HepG2 (cell line): ENCODE results near the gene ARAP1. TPM values are rescaled to one million over a fixed set of nuclear protein-coding genes. Genes with fewer than 3 reads are reported as not detected.
A peak's percentile ranks its signal among the peaks of the same experiment; 100 is the strongest.

ENCODE experiments used
- FOXJ3 ChIP-seq: sonication (generic); formaldehyde crosslinking; IDR thresholded peaks from 2 replicates; pipeline ENCODE4 v1.4.0; 2020; ENCODE audit warnings: missing genetic modification reagents, mild to moderate bottlenecking, borderline replicate concordance
- FUBP1 ChIP-seq: sonication (generic); formaldehyde crosslinking; IDR thresholded peaks from 2 replicates; pipeline ENCODE4 v1.5.1; 2020; ENCODE audit warnings: missing genetic modification reagents, mild to moderate bottlenecking, borderline replicate concordance
- KLF16 ChIP-seq, 2 experiments: sonication (generic) in 1 of 2; formaldehyde crosslinking in 1 of 2; IDR thresholded peaks; 2 replicates each; pipeline versions ENCODE4 v1.6.1 to v1.8.0; 2016 to 2023; ENCODE audit warnings: missing genetic modification reagents in 2 of 2, missing compliant biosample characterization in 1 of 2
- MLLT10 ChIP-seq: sonication (generic); formaldehyde crosslinking; IDR thresholded peaks from 2 replicates; pipeline ENCODE4 v1.4.0; 2020; ENCODE audit warnings: missing genetic modification reagents
- NCOA2 ChIP-seq: sonication (generic); formaldehyde crosslinking; IDR thresholded peaks from 2 replicates; pipeline ENCODE4 v1.8.0; 2022; ENCODE audit warnings: inconsistent platforms
- PCBP2 ChIP-seq: fragments of 200-400 bp; formaldehyde crosslinking; optimal IDR thresholded peaks from 2 replicates; pipeline ENCODE3; 2018; ENCODE audit warnings: low read length, low read depth; ENCODE audit not compliant: poor library complexity, severe bottlenecking
- SP4 ChIP-seq: sonication (generic); formaldehyde crosslinking; IDR thresholded peaks from 2 replicates; pipeline ENCODE4 v1.8.1; 2023; ENCODE audit warnings: mild to moderate bottlenecking, missing genetic modification reagents
- ZBTB43 ChIP-seq: sonication (generic); formaldehyde crosslinking; conservative IDR thresholded peaks from 2 replicates; pipeline ENCODE4 v1.4.0; 2020; ENCODE audit warnings: missing genetic modification reagents
- ZFAT ChIP-seq: sonication (generic); formaldehyde crosslinking; conservative IDR thresholded peaks from 2 replicates; pipeline ENCODE4 v1.8.1; 2023; ENCODE audit warnings: missing genetic modification reagents, inconsistent platforms
- ZNF20 ChIP-seq: sonication (generic); formaldehyde crosslinking; IDR thresholded peaks from 2 replicates; pipeline ENCODE4 v1.4.0; 2020; ENCODE audit warnings: mild to moderate bottlenecking, moderate library complexity, missing genetic modification reagents
- ZNF275 ChIP-seq: sonication (generic); formaldehyde crosslinking; IDR thresholded peaks from 2 replicates; pipeline ENCODE4 v1.8.0; 2022; ENCODE audit warnings: missing genetic modification reagents, mild to moderate bottlenecking, inconsistent platforms, borderline replicate concordance
- ZNF382 ChIP-seq: sonication (generic); formaldehyde crosslinking; IDR thresholded peaks from 2 replicates; pipeline ENCODE4 v1.5.0; 2020; ENCODE audit warnings: missing genetic modification reagents, mild to moderate bottlenecking, borderline replicate concordance
- ZNF672 ChIP-seq: sonication (generic); formaldehyde crosslinking; IDR thresholded peaks from 2 replicates; pipeline ENCODE4 v1.8.1; 2022; ENCODE audit warnings: missing genetic modification reagents
- ZNF891 ChIP-seq: sonication (generic); formaldehyde crosslinking; IDR thresholded peaks from 2 replicates; pipeline ENCODE4 v1.5.0; 2020; ENCODE audit warnings: mild to moderate bottlenecking, missing genetic modification reagents
- polyA plus RNA-seq, 8 experiments: library from polyadenylated mRNA; depleted of rRNA in 3 of 8; stranded (reverse) in 7 of 8; unstranded in 1 of 8; fragments of >200 nt; fragmentation: Illumina TruSeq in 4 of 8; extraction: Trizol in 4 of 8; gene quantifications; 2 replicates each; pipeline versions ENCODE4 v1.2.1 to v1.2.3, GENCODE V29; 2011 to 2016; ENCODE audit warnings: low read depth in 4 of 8, missing spikeins in 1 of 8, mixed read lengths in 1 of 8; ENCODE audit not compliant: insufficient read depth in 1 of 8
- total RNA-seq, 5 experiments: library from RNA; depleted of rRNA; stranded (reverse); fragments of >200 nt; fragmentation: Illumina TruSeq; extraction: Trizol; gene quantifications; 2 replicates each; pipeline ENCODE4 v1.2.3, GENCODE V29; 2016; ENCODE audit warnings: low read depth in 1 of 5
- TF ChIP-seq, protein P1 (sequence below): sonication (generic); formaldehyde crosslinking; IDR thresholded peaks from 2 replicates; pipeline ENCODE4 v1.5.0; 2020; ENCODE audit warnings: missing genetic modification reagents, mild to moderate bottlenecking, borderline replicate concordance
- TF ChIP-seq, protein P2 (sequence below): sonication (generic); formaldehyde crosslinking; IDR thresholded peaks from 2 replicates; pipeline ENCODE4 v1.4.0; 2020; ENCODE audit warnings: mild to moderate bottlenecking, missing genetic modification reagents
- TF ChIP-seq, protein P3 (sequence below): sonication (generic); formaldehyde crosslinking; IDR thresholded peaks from 2 replicates; pipeline ENCODE4 v1.8.1; 2022; ENCODE audit warnings: low read depth, mild to moderate bottlenecking, missing genetic modification reagents

ARAP1 gene
- total and polyA plus RNA-seq, 2 of the 13 experiments (the other 11 are each of a cell fraction or from before 2014, with no cell fraction given) = 43.2 to 55.5 TPM

DNA sequence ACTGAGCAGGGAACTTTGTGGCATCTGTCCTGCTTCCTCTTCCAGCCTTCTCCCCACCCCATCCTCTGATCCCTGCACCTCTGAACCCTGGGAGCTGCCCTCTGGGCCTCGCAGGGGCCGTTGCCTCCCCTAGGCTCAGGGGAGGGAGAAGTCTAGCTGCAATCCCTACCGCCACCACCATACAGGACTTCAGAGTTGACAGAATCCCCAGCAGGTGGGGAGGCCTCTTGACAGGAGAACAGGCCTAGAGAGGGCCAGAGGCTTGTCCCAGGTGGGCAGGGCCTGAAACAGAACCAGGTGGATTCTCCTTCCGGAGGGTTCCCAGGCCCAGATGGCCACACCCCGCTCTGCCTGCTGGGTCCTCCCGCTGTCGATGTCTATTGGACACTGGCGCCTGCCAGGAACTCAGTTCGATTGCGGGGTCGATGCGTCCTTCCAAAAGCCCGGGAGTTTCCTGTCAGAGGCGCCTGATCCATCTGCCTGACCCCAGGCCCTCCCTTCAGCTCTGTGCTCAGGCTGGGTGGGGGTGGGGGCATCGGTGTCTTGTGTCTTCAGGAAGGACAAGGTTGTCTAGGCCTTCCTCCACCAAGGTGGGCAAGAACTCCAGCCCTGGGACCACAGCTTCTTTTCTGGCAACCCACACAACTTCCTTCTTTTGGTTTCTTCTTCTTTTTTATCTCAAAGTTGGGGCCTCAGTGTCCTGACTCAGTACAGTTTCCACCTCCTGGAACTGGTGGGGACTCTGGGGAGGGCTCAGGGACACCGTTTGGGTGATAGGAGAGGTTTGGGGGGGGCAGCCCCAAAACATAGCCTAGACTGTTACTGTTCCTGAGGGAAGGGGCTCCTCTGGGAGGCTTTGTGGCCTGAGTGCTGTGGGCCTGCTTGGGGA, 35.3 kb upstream of the ARAP1 start (continued):
- TF ChIP-seq KLF16 (CRISPR knock-in tag; IDR thresholded peaks at IDR 0.05) = 0 out of 4 replicates have a peak, but pooled peaks of 1 of the 2 experiments have one; percentile 39
- TF ChIP-seq ZFAT (CRISPR knock-in tag) = no peak
- no peak for TF ChIP-seq PCBP2
- TF ChIP-seq SP4 (CRISPR knock-in tag) = no peak; the same call in none of the 2 replicates
- no peak for TF ChIP-seq ZNF382 (CRISPR knock-in tag)
- TF ChIP-seq, protein P1, sequence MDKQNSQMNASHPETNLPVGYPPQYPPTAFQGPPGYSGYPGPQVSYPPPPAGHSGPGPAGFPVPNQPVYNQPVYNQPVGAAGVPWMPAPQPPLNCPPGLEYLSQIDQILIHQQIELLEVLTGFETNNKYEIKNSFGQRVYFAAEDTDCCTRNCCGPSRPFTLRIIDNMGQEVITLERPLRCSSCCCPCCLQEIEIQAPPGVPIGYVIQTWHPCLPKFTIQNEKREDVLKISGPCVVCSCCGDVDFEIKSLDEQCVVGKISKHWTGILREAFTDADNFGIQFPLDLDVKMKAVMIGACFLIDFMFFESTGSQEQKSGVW = no peak
- TF ChIP-seq ZNF891 (CRISPR knock-in tag) = peak; percentile 50; the same call in 1 of the 2 replicates
- TF ChIP-seq ZBTB43 = no peak
- TF ChIP-seq ZNF275 = no peak
- TF ChIP-seq FOXJ3 (CRISPR knock-in tag) = no peak
- TF ChIP-seq, protein P2, sequence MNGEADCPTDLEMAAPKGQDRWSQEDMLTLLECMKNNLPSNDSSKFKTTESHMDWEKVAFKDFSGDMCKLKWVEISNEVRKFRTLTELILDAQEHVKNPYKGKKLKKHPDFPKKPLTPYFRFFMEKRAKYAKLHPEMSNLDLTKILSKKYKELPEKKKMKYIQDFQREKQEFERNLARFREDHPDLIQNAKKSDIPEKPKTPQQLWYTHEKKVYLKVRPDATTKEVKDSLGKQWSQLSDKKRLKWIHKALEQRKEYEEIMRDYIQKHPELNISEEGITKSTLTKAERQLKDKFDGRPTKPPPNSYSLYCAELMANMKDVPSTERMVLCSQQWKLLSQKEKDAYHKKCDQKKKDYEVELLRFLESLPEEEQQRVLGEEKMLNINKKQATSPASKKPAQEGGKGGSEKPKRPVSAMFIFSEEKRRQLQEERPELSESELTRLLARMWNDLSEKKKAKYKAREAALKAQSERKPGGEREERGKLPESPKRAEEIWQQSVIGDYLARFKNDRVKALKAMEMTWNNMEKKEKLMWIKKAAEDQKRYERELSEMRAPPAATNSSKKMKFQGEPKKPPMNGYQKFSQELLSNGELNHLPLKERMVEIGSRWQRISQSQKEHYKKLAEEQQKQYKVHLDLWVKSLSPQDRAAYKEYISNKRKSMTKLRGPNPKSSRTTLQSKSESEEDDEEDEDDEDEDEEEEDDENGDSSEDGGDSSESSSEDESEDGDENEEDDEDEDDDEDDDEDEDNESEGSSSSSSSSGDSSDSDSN (CRISPR knock-in tag) = peak; percentile 77
- TF ChIP-seq ZNF20 = no peak
- TF ChIP-seq, protein P3, sequence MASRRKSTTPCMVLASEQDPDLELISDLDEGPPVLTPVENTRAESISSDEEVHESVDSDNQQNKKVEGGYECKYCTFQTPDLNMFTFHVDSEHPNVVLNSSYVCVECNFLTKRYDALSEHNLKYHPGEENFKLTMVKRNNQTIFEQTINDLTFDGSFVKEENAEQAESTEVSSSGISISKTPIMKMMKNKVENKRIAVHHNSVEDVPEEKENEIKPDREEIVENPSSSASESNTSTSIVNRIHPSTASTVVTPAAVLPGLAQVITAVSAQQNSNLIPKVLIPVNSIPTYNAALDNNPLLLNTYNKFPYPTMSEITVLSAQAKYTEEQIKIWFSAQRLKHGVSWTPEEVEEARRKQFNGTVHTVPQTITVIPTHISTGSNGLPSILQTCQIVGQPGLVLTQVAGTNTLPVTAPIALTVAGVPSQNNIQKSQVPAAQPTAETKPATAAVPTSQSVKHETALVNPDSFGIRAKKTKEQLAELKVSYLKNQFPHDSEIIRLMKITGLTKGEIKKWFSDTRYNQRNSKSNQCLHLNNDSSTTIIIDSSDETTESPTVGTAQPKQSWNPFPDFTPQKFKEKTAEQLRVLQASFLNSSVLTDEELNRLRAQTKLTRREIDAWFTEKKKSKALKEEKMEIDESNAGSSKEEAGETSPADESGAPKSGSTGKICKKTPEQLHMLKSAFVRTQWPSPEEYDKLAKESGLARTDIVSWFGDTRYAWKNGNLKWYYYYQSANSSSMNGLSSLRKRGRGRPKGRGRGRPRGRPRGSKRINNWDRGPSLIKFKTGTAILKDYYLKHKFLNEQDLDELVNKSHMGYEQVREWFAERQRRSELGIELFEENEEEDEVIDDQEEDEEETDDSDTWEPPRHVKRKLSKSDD (CRISPR knock-in tag) = no peak
- TF ChIP-seq FUBP1 = no peak
- TF ChIP-seq NCOA2 = peak; percentile 70
- no peak for TF ChIP-seq ZNF672 (CRISPR knock-in tag)
- TF ChIP-seq MLLT10 (CRISPR knock-in tag) = no peak
